Activated naive CD4-positive, alpha-beta T cell treated with anti-CD3 and anti-CD28 coated beads for 36 hours (primary cell): ENCODE measurements around the gene RRAGD. TPM values are rescaled to one million over a fixed set of nuclear protein-coding genes. Genes with fewer than 3 reads are reported as not detected.

Experiments used
- CTCF ChIA-PET: fragments of 350-600 bp; sonication (Branson Sonifier 250); formaldehyde crosslinking; loops from one replicate; lab custom pipeline; 2021; ENCODE audit warnings: antibody characterized with exemption; lab: Charles Lee
- DNase-seq: peaks from one replicate; pipeline ENCODE4 v3.0.0-alpha.2; 2020
- H3K27ac Mint-ChIP-seq: one replicate; pipeline ENCODE4 v1.8.0; 2021; ENCODE audit warnings: mild to moderate bottlenecking, mixed read lengths
- H3K27me3 Mint-ChIP-seq: one replicate; pipeline ENCODE4 v1.8.0; 2021; ENCODE audit warnings: low read depth, mixed read lengths
- H3K36me3 Mint-ChIP-seq: one replicate; pipeline ENCODE4 v1.8.0; 2021; ENCODE audit warnings: low read depth, mixed read lengths
- H3K4me1 Mint-ChIP-seq: one replicate; pipeline ENCODE4 v1.8.0; 2021; ENCODE audit warnings: low read depth, mixed read lengths
- H3K4me3 Mint-ChIP-seq: one replicate; pipeline ENCODE4 v1.8.0; 2021; ENCODE audit warnings: mild to moderate bottlenecking, moderate library complexity, mixed read lengths
- H3K9me3 Mint-ChIP-seq: one replicate; pipeline ENCODE4 v1.8.0; 2021; ENCODE audit warnings: mixed read lengths
- intact Hi-C: fragments of 100-400 bp; cut with micrococcal nuclease; formaldehyde crosslinking; loops from one replicate; pipeline ENCODE4 v1.15.1; 2023
- total RNA-seq, 2 experiments: library from RNA; stranded (reverse); gene quantifications; one replicate each; pipeline ENCODE4 v1.2.3, GENCODE V29; 2021

The RRAGD gene
- total RNA-seq: 10 to 100 TPM; 11.3 to 13.2 TPM

GRCh38 chr6:89412071-89413005 lies at the start of gene RRAGD:
TSS of gene RRAGD (minus strand) at chr6:89412273. CDS start at chr6:89411993, 280 bp downstream.
- peak within 1 kb of the TSS; percentile 31 for H3K27ac Mint-ChIP-seq
- peaks cover 23% of the 10 kb centered on the region for H3K4me1 Mint-ChIP-seq
- H3K36me3 Mint-ChIP-seq: no peaks in the 10 kb centered on the region
- peaks cover 4% of the 10 kb centered on the region for H3K27me3 Mint-ChIP-seq
- no peaks in the 10 kb centered on the region for H3K9me3 Mint-ChIP-seq
- CTCF ChIA-PET: interaction anchor here (0.6 to 5.5 kb wide), 5 partner anchors 19 to 197 kb away, joined by 3 to 26 read pairs (median 16); partner anchors contain the start of gene ANKRD6
- DNase-seq: peak; percentile 67
- intact Hi-C loops: loop anchor here (1.0 to 10.0 kb wide), 8 partner anchors 21 to 1172 kb away; partner anchors contain the start of genes ANKRD6, CASP8AP2, LYRM2 and MAP3K7
- peak within 1 kb of the TSS; percentile 91 for H3K4me3 Mint-ChIP-seq

GRCh38 chr6:89460713-89461112 lies 48.6 kb upstream of the RRAGD start:
- intact Hi-C loops: no loop called here
- no peak overlapping the region for H3K27ac Mint-ChIP-seq
- H3K9me3 Mint-ChIP-seq: peaks cover 2% of the 10 kb centered on the region
- H3K4me1 Mint-ChIP-seq: no peaks in the 10 kb centered on the region
- no peak overlapping the region for H3K4me3 Mint-ChIP-seq
- no peaks in the 10 kb centered on the region for H3K27me3 Mint-ChIP-seq
- DNase-seq: no peak
- CTCF ChIA-PET: no interaction called here
- H3K36me3 Mint-ChIP-seq: no peaks in the 10 kb centered on the region

GRCh38 chr6:89459501-89459900 lies 47.4 kb upstream of the RRAGD start:
- H3K36me3 Mint-ChIP-seq: no peaks in the 10 kb centered on the region
- no peaks in the 10 kb centered on the region for H3K27me3 Mint-ChIP-seq
- CTCF ChIA-PET: interaction anchor here (1.7 kb wide), 1 partner anchor 27 kb away, joined by 5 read pairs; no protein-coding TSS in a partner anchor
- H3K4me1 Mint-ChIP-seq: no peaks in the 10 kb centered on the region
- peaks cover 4% of the 10 kb centered on the region for H3K9me3 Mint-ChIP-seq
- no peak overlapping the region for H3K4me3 Mint-ChIP-seq
- no peak for DNase-seq
- H3K27ac Mint-ChIP-seq: no peak overlapping the region
- intact Hi-C loops: no loop called here

DNA sequence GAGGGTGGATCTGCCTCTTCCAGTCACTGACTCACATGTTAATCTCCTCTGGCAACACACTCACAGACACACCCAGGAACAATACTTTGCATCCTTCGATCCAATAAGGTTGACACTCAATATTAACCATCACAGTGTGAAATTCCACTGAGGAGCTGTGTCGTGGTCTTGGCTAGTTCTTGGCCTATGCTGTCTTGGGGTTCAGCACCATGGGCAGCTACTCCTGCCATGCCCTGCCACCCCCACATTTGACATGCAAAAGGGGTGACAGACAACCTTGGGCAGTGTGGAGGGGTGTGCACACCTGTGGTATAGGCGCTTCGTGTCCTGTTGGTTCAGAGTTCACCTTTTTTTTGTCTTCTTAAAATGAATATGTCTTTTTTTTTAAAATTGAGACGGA lies 46.6 kb upstream of the RRAGD start:
- CTCF ChIA-PET: interaction anchor here (0.8 to 1.7 kb wide), 2 partner anchors 26 to 87 kb away, joined by 4 to 5 read pairs; no protein-coding TSS in a partner anchor
- intact Hi-C loops: no loop called here
- no peaks in the 10 kb centered on the region for H3K27me3 Mint-ChIP-seq
- H3K36me3 Mint-ChIP-seq: no peaks in the 10 kb centered on the region
- no peak overlapping the region for H3K4me3 Mint-ChIP-seq
- no peaks in the 10 kb centered on the region for H3K4me1 Mint-ChIP-seq
- H3K27ac Mint-ChIP-seq: no peak overlapping the region
- DNase-seq: no peak
- peaks cover 4% of the 10 kb centered on the region for H3K9me3 Mint-ChIP-seq

- Mint-ChIP-seq H3K9me3 (peaks cover 4% of the 10 kb centered on the region), H3K4me3 (no peak overlapping the region), H3K36me3 (no peaks in the 10 kb centered on the region), H3K27me3 (no peaks in the 10 kb centered on the region), H3K4me1 (no peaks in the 10 kb centered on the region), H3K27ac (no peak overlapping the region)
- no peak for DNase-seq
- CTCF ChIA-PET: interaction anchor here (1.1 kb wide), 1 partner anchor 78 kb away, joined by 5 read pairs; no protein-coding TSS in a partner anchor
- intact Hi-C loops: no loop called here
Measured at GRCh38 chr6:89454300-89454699, 42.2 kb upstream of the RRAGD start.

GRCh38 chr6:89452281-89452680 lies 40.2 kb upstream of the RRAGD start:
- no peaks in the 10 kb centered on the region for H3K36me3 Mint-ChIP-seq
- intact Hi-C loops: no loop called here
- H3K4me3 Mint-ChIP-seq: no peak overlapping the region
- H3K27ac Mint-ChIP-seq: no peak overlapping the region
- no peaks in the 10 kb centered on the region for H3K27me3 Mint-ChIP-seq
- H3K9me3 Mint-ChIP-seq: peaks cover 4% of the 10 kb centered on the region
- CTCF ChIA-PET: interaction anchor here (0.5 to 1.7 kb wide), 2 partner anchors 9 to 157 kb away, joined by 3 to 6 read pairs; no protein-coding TSS in a partner anchor
- DNase-seq: no peak
- no peaks in the 10 kb centered on the region for H3K4me1 Mint-ChIP-seq

DNA sequence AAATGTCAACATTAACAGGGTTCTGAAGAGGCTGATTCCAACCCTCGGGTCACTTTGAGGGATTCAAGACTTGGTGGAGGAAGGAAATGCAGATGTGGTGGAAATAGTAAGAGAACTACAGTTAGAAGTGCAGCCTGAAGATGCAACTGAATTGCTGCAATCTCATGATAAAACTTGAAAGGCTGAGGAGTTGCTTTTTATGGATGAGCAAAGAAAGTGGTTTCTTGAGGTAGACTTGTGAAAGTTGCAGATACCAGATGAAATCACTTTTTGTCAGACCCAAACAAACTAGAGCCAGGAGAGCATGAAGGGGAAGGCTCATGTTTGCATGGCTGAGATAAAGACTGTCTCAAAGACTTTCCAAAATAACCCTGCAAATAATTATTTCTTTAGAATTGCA lies 37.1 kb upstream of the RRAGD start:
- H3K36me3 Mint-ChIP-seq: no peaks in the 10 kb centered on the region
- no peak overlapping the region for H3K27ac Mint-ChIP-seq
- no peaks in the 10 kb centered on the region for H3K9me3 Mint-ChIP-seq
- no peak for DNase-seq
- H3K27me3 Mint-ChIP-seq: no peaks in the 10 kb centered on the region
- intact Hi-C loops: no loop called here
- no peak overlapping the region for H3K4me3 Mint-ChIP-seq
- no peaks in the 10 kb centered on the region for H3K4me1 Mint-ChIP-seq
- CTCF ChIA-PET: interaction anchor here (1.0 kb wide), 1 partner anchor 17 kb away, joined by 4 read pairs; no protein-coding TSS in a partner anchor

DNA sequence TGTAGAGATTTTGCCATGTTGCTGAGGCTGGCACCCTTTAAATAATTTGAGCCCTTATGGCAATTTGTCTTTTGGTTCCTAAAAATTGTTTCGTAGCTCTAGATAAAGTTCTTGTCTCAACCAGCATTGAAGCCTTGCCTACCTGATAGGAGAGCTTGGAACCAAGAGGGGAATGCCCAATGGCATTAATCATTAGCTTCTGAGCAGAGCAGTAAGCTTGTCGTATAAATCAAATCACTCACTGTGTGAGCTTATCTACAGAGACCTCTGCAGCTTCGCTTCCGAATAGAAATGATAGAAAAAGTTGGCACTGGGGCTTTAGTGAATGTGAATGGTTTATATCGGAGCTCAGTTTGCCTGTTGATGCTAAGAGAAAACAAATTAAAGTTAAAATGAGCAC lies 31.6 kb upstream of the RRAGD start:
- Mint-ChIP-seq H3K27me3 (no peaks in the 10 kb centered on the region), H3K4me1 (no peaks in the 10 kb centered on the region), H3K9me3 (no peaks in the 10 kb centered on the region), H3K4me3 (no peak overlapping the region), H3K27ac (no peak overlapping the region), H3K36me3 (no peaks in the 10 kb centered on the region)
- intact Hi-C loops: no loop called here
- CTCF ChIA-PET: interaction anchor here (0.6 to 1.1 kb wide), 2 partner anchors 9 to 250 kb away, joined by 3 read pairs; no protein-coding TSS in a partner anchor
- no peak for DNase-seq

DNA sequence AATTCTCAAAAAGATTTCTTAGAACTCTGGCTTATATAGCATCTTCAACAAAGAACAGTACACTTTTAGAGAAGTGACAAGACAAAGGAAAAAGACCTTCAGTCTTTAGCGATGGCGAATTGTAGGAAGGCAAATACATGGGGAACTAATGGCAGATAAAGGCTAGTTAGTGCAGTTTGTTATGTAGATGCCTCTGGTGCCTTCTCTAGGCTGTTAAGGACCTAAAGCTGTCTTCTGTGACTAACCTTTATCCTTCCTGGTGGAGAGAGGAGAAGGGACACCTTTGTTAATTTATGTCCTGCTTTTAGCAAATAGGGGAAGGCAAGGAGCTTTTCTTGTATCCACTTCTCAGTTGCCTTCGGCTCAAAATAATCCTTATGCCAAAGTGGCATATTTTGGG lies 28.1 kb upstream of the RRAGD start:
- Mint-ChIP-seq H3K4me1 (no peaks in the 10 kb centered on the region), H3K9me3 (no peaks in the 10 kb centered on the region), H3K4me3 (no peak overlapping the region), H3K27ac (no peak overlapping the region), H3K36me3 (no peaks in the 10 kb centered on the region), H3K27me3 (no peaks in the 10 kb centered on the region)
- CTCF ChIA-PET: interaction anchor here (1.2 kb wide), 1 partner anchor 10 kb away, joined by 3 read pairs; no protein-coding TSS in a partner anchor
- no peak for DNase-seq
- intact Hi-C loops: no loop called here

GRCh38 chr6:89439014-89439413 lies 26.9 kb upstream of the RRAGD start:
- intact Hi-C loops: no loop called here
- no peaks in the 10 kb centered on the region for H3K9me3 Mint-ChIP-seq
- H3K4me1 Mint-ChIP-seq: peaks cover under 1% of the 10 kb centered on the region
- CTCF ChIA-PET: no interaction called here
- DNase-seq: no peak
- no peak overlapping the region for H3K4me3 Mint-ChIP-seq
- no peaks in the 10 kb centered on the region for H3K27me3 Mint-ChIP-seq
- H3K27ac Mint-ChIP-seq: no peak overlapping the region
- H3K36me3 Mint-ChIP-seq: no peaks in the 10 kb centered on the region

GRCh38 chr6:89438248-89438647 lies 26.2 kb upstream of the RRAGD start:
- Mint-ChIP-seq H3K4me3 (no peak overlapping the region), H3K27me3 (no peaks in the 10 kb centered on the region), H3K27ac (no peak overlapping the region), H3K4me1 (peaks cover 4% of the 10 kb centered on the region), H3K9me3 (no peaks in the 10 kb centered on the region), H3K36me3 (no peaks in the 10 kb centered on the region)
- CTCF ChIA-PET: interaction anchor here (0.9 kb wide), 1 partner anchor 66 kb away, joined by 3 read pairs; no protein-coding TSS in a partner anchor
- intact Hi-C loops: no loop called here
- no peak for DNase-seq

DNA sequence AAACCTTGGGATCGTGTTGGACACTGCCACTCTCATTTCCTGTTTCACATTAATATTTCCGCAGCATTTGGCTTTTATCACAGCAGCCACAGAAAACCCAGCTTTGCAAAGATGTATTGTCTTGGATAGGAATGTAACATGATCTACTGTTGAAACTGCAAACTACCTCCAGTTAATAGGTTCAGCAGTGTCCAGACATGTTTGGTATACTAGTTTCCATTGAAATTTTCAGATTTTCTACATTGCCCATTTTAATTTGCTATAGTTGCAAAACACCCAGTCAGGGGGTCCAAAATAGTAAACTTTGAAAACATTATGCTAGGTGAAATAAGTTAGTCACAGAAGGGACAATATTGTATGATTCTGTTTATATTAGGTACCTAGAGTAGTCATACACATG lies 24.2 kb upstream of the RRAGD start:
- Mint-ChIP-seq H3K4me3 (no peak overlapping the region), H3K36me3 (no peaks in the 10 kb centered on the region), H3K27ac (no peak overlapping the region), H3K9me3 (no peaks in the 10 kb centered on the region), H3K4me1 (peaks cover 10% of the 10 kb centered on the region), H3K27me3 (no peaks in the 10 kb centered on the region)
- no peak for DNase-seq
- intact Hi-C loops: no loop called here
- CTCF ChIA-PET: interaction anchor here (0.6 to 1.5 kb wide), 3 partner anchors 173 to 190 kb away, joined by 5 to 7 read pairs (median 6); no protein-coding TSS in a partner anchor
